ENCODE measurements around the gene EFNB3. TPM values are rescaled to one million over a fixed set of nuclear protein-coding genes. Genes with fewer than 3 reads are reported as not detected.

EFNB3 gene
- polyA plus RNA-seq, 1 donor from 2014 or later, result 36.4 TPM

DNA sequence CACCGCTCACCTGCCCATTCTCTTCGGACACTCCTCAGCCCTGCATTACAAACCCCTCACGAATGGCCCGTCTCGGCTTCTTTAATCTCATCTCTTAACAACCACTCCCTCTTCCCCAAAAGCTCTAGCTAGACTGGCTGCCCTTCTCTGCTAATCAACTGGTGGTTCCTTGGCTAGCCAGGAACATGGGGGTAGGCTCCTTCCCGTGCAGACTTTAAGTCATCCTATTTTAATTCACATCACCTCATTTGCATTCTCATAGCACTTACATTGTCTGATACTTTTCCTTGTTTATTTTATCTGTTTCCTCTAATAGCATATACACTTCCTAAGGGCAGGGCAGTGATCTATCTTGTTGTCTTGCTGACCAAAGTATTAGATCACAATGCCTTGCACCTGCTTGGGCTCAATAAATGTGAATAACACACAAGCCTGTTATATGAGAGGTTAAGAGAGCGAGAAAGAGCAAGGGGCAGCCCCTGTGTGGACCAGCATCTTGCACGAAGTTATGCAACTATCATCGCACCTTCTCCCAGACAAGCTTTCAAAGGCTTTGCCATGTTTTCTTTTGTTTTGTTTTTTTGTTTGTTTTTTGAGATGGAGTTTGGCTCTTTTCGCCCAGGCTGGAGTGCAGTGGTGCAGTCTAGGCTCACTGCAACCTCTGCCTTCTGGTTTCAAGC, 27.5 kb upstream of the EFNB3 start:
- H3K27ac ChIP-seq (ENCODE audit: low read length), result no peak overlapping the region
- no peaks in the 10 kb centered on the region for H3K27me3 ChIP-seq (ENCODE audit: insufficient read depth, low read depth, low read length)
- no peak overlapping the region for H3K4me3 ChIP-seq (ENCODE audit: low read length)
- H4K20me1 ChIP-seq (ENCODE audit: insufficient read depth), result no peaks in the 10 kb centered on the region
- no peak overlapping the region for H3K4me2 ChIP-seq (ENCODE audit: low read length)
- no peak overlapping the region for H2AFZ ChIP-seq (ENCODE audit: low read depth, low read length)
- no peaks in the 10 kb centered on the region for H3F3A ChIP-seq (ENCODE audit: insufficient read depth, low read length, poor library complexity, severe bottlenecking)
- H3K79me2 ChIP-seq (replicated peaks; ENCODE audit: insufficient read depth, low read length), result peaks cover 3% of the 10 kb centered on the region
- no peaks in the 10 kb centered on the region for H3K9me3 ChIP-seq (ENCODE audit: low read length)
- H3K9me2 ChIP-seq (ENCODE audit: insufficient read depth, low read length), result no peaks in the 10 kb centered on the region
- no peak overlapping the region for H3K9ac ChIP-seq (ENCODE audit: low read length)
- TF ChIP-seq EP300 (conservative IDR thresholded peaks at IDR 0.05; ENCODE audit: poor library complexity, severe bottlenecking), result no peak
- no peak for TF ChIP-seq MXI1 (conservative IDR thresholded peaks at IDR 0.05; ENCODE audit: poor library complexity, severe bottlenecking)
- TF ChIP-seq RAD21 (conservative IDR thresholded peaks at IDR 0.05), result no peak
- no peak for TF ChIP-seq TAF1 (IDR thresholded peaks at IDR 0.05; ENCODE audit: low read depth)
- TF ChIP-seq, protein P1, sequence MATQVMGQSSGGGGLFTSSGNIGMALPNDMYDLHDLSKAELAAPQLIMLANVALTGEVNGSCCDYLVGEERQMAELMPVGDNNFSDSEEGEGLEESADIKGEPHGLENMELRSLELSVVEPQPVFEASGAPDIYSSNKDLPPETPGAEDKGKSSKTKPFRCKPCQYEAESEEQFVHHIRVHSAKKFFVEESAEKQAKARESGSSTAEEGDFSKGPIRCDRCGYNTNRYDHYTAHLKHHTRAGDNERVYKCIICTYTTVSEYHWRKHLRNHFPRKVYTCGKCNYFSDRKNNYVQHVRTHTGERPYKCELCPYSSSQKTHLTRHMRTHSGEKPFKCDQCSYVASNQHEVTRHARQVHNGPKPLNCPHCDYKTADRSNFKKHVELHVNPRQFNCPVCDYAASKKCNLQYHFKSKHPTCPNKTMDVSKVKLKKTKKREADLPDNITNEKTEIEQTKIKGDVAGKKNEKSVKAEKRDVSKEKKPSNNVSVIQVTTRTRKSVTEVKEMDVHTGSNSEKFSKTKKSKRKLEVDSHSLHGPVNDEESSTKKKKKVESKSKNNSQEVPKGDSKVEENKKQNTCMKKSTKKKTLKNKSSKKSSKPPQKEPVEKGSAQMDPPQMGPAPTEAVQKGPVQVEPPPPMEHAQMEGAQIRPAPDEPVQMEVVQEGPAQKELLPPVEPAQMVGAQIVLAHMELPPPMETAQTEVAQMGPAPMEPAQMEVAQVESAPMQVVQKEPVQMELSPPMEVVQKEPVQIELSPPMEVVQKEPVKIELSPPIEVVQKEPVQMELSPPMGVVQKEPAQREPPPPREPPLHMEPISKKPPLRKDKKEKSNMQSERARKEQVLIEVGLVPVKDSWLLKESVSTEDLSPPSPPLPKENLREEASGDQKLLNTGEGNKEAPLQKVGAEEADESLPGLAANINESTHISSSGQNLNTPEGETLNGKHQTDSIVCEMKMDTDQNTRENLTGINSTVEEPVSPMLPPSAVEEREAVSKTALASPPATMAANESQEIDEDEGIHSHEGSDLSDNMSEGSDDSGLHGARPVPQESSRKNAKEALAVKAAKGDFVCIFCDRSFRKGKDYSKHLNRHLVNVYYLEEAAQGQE (IDR thresholded peaks at IDR 0.05; ENCODE audit: borderline replicate concordance), result no peak
- TF ChIP-seq, protein P2, sequence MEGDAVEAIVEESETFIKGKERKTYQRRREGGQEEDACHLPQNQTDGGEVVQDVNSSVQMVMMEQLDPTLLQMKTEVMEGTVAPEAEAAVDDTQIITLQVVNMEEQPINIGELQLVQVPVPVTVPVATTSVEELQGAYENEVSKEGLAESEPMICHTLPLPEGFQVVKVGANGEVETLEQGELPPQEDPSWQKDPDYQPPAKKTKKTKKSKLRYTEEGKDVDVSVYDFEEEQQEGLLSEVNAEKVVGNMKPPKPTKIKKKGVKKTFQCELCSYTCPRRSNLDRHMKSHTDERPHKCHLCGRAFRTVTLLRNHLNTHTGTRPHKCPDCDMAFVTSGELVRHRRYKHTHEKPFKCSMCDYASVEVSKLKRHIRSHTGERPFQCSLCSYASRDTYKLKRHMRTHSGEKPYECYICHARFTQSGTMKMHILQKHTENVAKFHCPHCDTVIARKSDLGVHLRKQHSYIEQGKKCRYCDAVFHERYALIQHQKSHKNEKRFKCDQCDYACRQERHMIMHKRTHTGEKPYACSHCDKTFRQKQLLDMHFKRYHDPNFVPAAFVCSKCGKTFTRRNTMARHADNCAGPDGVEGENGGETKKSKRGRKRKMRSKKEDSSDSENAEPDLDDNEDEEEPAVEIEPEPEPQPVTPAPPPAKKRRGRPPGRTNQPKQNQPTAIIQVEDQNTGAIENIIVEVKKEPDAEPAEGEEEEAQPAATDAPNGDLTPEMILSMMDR (IDR thresholded peaks at IDR 0.05; ENCODE audit: poor library complexity, severe bottlenecking), result no peak
- peaks cover 11% of the 10 kb centered on the region for H3K36me3 ChIP-seq (ENCODE audit: insufficient read depth, low read length)

DNA sequence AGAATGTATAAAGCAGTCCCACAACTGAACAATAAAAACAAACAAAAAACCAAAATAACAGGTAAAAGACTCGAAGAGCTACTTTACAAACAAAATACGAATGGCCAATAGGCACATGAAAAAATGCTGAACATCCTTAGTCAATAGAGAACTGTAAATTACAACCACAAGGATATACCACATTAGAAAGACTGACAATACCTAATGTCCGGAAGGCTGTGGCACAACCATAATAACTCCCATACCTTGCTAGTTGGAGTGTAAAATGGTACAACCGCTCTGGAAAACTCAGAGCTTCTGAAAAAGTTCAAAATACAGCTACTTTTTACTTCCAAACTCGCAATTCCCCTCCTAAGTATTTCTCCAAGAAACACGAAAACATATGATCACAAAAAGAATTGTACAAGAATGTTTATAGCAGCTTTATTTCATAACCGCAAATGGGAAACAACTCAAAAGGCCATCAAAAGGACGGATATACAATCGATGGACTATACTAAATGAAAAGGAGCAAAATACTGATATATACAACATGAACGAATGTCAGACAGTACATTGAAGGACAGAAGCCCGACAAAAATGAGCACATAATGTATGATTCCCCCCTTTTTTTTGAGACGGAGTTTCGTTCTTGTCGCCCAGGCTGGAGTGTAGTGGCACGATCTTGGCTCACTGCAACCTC, 20.0 kb upstream of the EFNB3 start:
- Histone ChIP-seq H3K27me3 (ENCODE audit: insufficient read depth, low read depth, low read length) (no peaks in the 10 kb centered on the region), H3K9me3 (ENCODE audit: low read length) (no peaks in the 10 kb centered on the region), H2AFZ (ENCODE audit: low read depth, low read length) (no peak overlapping the region), H3F3A (ENCODE audit: insufficient read depth, low read length, poor library complexity, severe bottlenecking) (peaks cover 5% of the 10 kb centered on the region), H3K4me3 (ENCODE audit: low read length) (peak overlapping the region; percentile 96), H3K9ac (ENCODE audit: low read length) (peak overlapping the region; percentile 98), H3K4me2 (ENCODE audit: low read length) (peak overlapping the region; percentile 61), H3K79me2 (replicated peaks; ENCODE audit: insufficient read depth, low read length) (peaks cover 43% of the 10 kb centered on the region), H4K20me1 (ENCODE audit: insufficient read depth) (no peaks in the 10 kb centered on the region), H3K9me2 (ENCODE audit: insufficient read depth, low read length) (no peaks in the 10 kb centered on the region), H3K27ac (ENCODE audit: low read length) (peak overlapping the region; percentile 100), H3K36me3 (ENCODE audit: insufficient read depth, low read length) (no peaks in the 10 kb centered on the region)
- TF ChIP-seq MXI1 (conservative IDR thresholded peaks at IDR 0.05; ENCODE audit: poor library complexity, severe bottlenecking) (no peak), RAD21 (conservative IDR thresholded peaks at IDR 0.05) (no peak), EZH2 (IDR thresholded peaks at IDR 0.05; ENCODE audit: borderline replicate concordance, insufficient read depth, low read length, poor library complexity, severe bottlenecking) (no peak), SMC3 (conservative IDR thresholded peaks at IDR 0.05; ENCODE audit: poor library complexity) (no peak), TAF1 (IDR thresholded peaks at IDR 0.05; ENCODE audit: low read depth) (no peak), EP300 (conservative IDR thresholded peaks at IDR 0.05; ENCODE audit: poor library complexity, severe bottlenecking) (no peak), POLR2AphosphoS5 (IDR thresholded peaks at IDR 0.05) (no peak)
- TF ChIP-seq, protein P2 (IDR thresholded peaks at IDR 0.05; ENCODE audit: poor library complexity, severe bottlenecking), result no peak
- TF ChIP-seq, protein P1 (IDR thresholded peaks at IDR 0.05; ENCODE audit: borderline replicate concordance), result no peak
